CD4-positive, alpha-beta memory T cell (primary cell): ENCODE results near the gene LLGL1. TPM values are rescaled to one million over a fixed set of nuclear protein-coding genes. Genes with fewer than 3 reads are reported as not detected.

Experiments
- CTCF ChIA-PET: fragments of 350-600 bp; sonication (Branson Sonifier 250); formaldehyde crosslinking; loops from one replicate; lab custom pipeline; 2021; ENCODE audit warnings: inconsistent platforms; ENCODE audit not compliant: partially characterized antibody; lab: Charles Lee
- POLR2A ChIA-PET: fragments of 350-600 bp; sonication (Branson Sonifier 250); formaldehyde crosslinking; loops from one replicate; lab custom pipeline; 2021; ENCODE audit not compliant: partially characterized antibody; lab: Charles Lee
- DNase-seq, 5 donors: peaks; one replicate each; pipeline versions ENCODE4 v3.0.0 to v3.0.0-alpha.2; 2020 to 2022; ENCODE audit warnings: mixed read lengths in 1 of 5
- H3K27ac ChIP-seq: one replicate; pipeline ENCODE4 v1.7.0; 2013; ENCODE audit warnings: low read depth, low read length
- H3K27me3 ChIP-seq: 2 replicates; pipeline ENCODE4 v1.7.0; 2013; ENCODE audit warnings: mild to moderate bottlenecking, low read length, moderate library complexity; ENCODE audit not compliant: insufficient read depth
- H3K36me3 ChIP-seq: 2 replicates; pipeline ENCODE4 v1.7.0; 2013; ENCODE audit warnings: mild to moderate bottlenecking, low read length, moderate library complexity; ENCODE audit not compliant: insufficient read depth
- H3K4me1 ChIP-seq: 2 replicates; pipeline ENCODE4 v1.7.0; 2013; ENCODE audit warnings: mild to moderate bottlenecking, low read length, moderate library complexity; ENCODE audit not compliant: insufficient read depth
- H3K4me3 ChIP-seq, 2 donors: one replicate each; pipeline ENCODE4 v1.7.0; 2013; ENCODE audit warnings: low read length in 2 of 2, mild to moderate bottlenecking in 1 of 2
- H3K9me3 ChIP-seq, 2 donors: one replicate each; pipeline ENCODE4 v1.7.0; 2013; ENCODE audit warnings: low read length in 2 of 2, control low read depth in 1 of 2; ENCODE audit not compliant: control insufficient read depth in 1 of 2
- H3K27ac Mint-ChIP-seq, 7 donors: one replicate each; pipeline ENCODE4 v1.8.0; 2020 to 2021; ENCODE audit warnings: mixed read lengths in 7 of 7, mild to moderate bottlenecking in 6 of 7, inconsistent platforms in 3 of 7, moderate library complexity in 3 of 7
- H3K27me3 Mint-ChIP-seq, 2 donors: one replicate each; pipeline ENCODE4 v1.8.0; 2020 to 2021; ENCODE audit warnings: mixed read lengths in 2 of 2
- H3K36me3 Mint-ChIP-seq, 2 donors: one replicate each; pipeline ENCODE4 v1.8.0; 2020 to 2021; ENCODE audit warnings: mixed read lengths in 2 of 2, inconsistent platforms in 1 of 2, mild to moderate bottlenecking in 1 of 2
- H3K4me1 Mint-ChIP-seq, 4 donors: one replicate each; pipeline ENCODE4 v1.8.0; 2020 to 2021; ENCODE audit warnings: mixed read lengths in 4 of 4, mild to moderate bottlenecking in 1 of 4
- H3K4me3 Mint-ChIP-seq, 8 donors: one replicate each; pipeline ENCODE4 v1.8.0; 2020 to 2021; ENCODE audit warnings: mixed read lengths in 8 of 8, mild to moderate bottlenecking in 7 of 8, moderate library complexity in 6 of 8, inconsistent platforms in 3 of 8
- H3K9me3 Mint-ChIP-seq, 8 donors: one replicate each; pipeline ENCODE4 v1.8.0; 2020 to 2021; ENCODE audit warnings: mixed read lengths in 8 of 8, mild to moderate bottlenecking in 5 of 8, inconsistent platforms in 3 of 8, moderate library complexity in 1 of 8
- intact Hi-C: fragments of 100-400 bp; cut with micrococcal nuclease; formaldehyde crosslinking; loops from one replicate; pipeline ENCODE4 v1.15.1; 2023
- polyA plus RNA-seq, 2 donors: library from polyadenylated mRNA; unstranded; fragments of 300-500 nt; fragmentation: Illumina TruSeq; gene quantifications; one replicate each; pipeline ENCODE4 v1.2.3, GENCODE V29; 2021
- total RNA-seq, 2 experiments: library from RNA; stranded (reverse); gene quantifications; one replicate each; pipeline ENCODE4 v1.2.3, GENCODE V29; 2021

Gene LLGL1
- total and polyA plus RNA-seq, 4 experiments from 2014 or later, result 0.25 to 20.5 (median 10.6) TPM

- Histone ChIP-seq H3K4me1 (peaks cover 34% of the 10 kb centered on the region), H3K27me3 (no peaks in the 10 kb centered on the region), H3K36me3 (peaks cover 65% of the 10 kb centered on the region), H3K9me3 (no peaks in the 10 kb centered on the region), H3K4me3 (no peak overlapping the region), H3K27ac (no peak overlapping the region)
- Mint-ChIP-seq H3K27ac (peak overlapping the region in 2 of 7 donors; percentile 24 to 84), H3K36me3 (peaks cover 11 to 52% of the 10 kb centered on the region in 2 donors), H3K4me1 (peaks cover 10 to 40% (median 27%) of the 10 kb centered on the region in 4 donors), H3K27me3 (no peaks in the 10 kb centered on the region), H3K9me3 (no peaks in the 10 kb centered on the region), H3K4me3 (peak overlapping the region in 3 of 8 donors; percentile 20 to 46 (median 26))
- ChIA-PET CTCF (no interaction called here), POLR2A (interaction anchor here (1.6 kb wide), 1 partner anchor 71 kb away, joined by 4 read pairs; the partner anchor contains the start of gene ALKBH5)
- DNase-seq, result no peak
- intact Hi-C loops, result no loop called here
Observed at GRCh38 chr17:18254888-18255649, 29.6 kb downstream of the LLGL1 start.

GRCh38 chr17:18256351-18256750 is 30.9 kb downstream of the LLGL1 start:
- CTCF ChIA-PET, result no interaction called here
- POLR2A ChIA-PET, result interaction anchor here (0.9 to 1.6 kb wide), 2 partner anchors 31 to 72 kb away, joined by 4 to 5 read pairs; partner anchors contain the start of genes ALKBH5 and LLGL1
- peak overlapping the region; percentile 85 for H3K27ac ChIP-seq
- Mint-ChIP-seq H3K9me3 (no peaks in the 10 kb centered on the region), H3K27ac (peak overlapping the region in 4 of 7 donors; percentile 32 to 85 (median 74)), H3K4me3 (peak overlapping the region in 7 of 8 donors; percentile 26 to 97 (median 46)), H3K36me3 (peaks cover 0 to 43% of the 10 kb centered on the region in 2 donors), H3K27me3 (no peaks in the 10 kb centered on the region), H3K4me1 (peaks cover 12 to 45% (median 33%) of the 10 kb centered on the region in 4 donors)
- H3K4me3 ChIP-seq, result no peak overlapping the region
- H3K27me3 ChIP-seq, result no peaks in the 10 kb centered on the region
- no peaks in the 10 kb centered on the region for H3K9me3 ChIP-seq
- peaks cover 41% of the 10 kb centered on the region for H3K4me1 ChIP-seq
- no peak for DNase-seq
- peaks cover 53% of the 10 kb centered on the region for H3K36me3 ChIP-seq
- intact Hi-C loops, result no loop called here

- peak overlapping the region; percentile 97 for H3K4me3 Mint-ChIP-seq
- H3K36me3 Mint-ChIP-seq, result peaks cover 0 to 39% of the 10 kb centered on the region in 2 donors
- Histone ChIP-seq H3K36me3 (peaks cover 48% of the 10 kb centered on the region), H3K4me3 (peak overlapping the region in 1 of 2 donors; percentile 89), H3K27ac (peak overlapping the region; percentile 85), H3K4me1 (peaks cover 45% of the 10 kb centered on the region), H3K27me3 (no peaks in the 10 kb centered on the region), H3K9me3 (no peaks in the 10 kb centered on the region)
- H3K9me3 Mint-ChIP-seq, result no peaks in the 10 kb centered on the region
- ChIA-PET CTCF (no interaction called here), POLR2A (no interaction called here)
- intact Hi-C loops, result no loop called here
- no peaks in the 10 kb centered on the region for H3K27me3 Mint-ChIP-seq
- no peak for DNase-seq
- H3K4me1 Mint-ChIP-seq, result peaks cover 15 to 49% (median 36%) of the 10 kb centered on the region in 4 donors
- H3K27ac Mint-ChIP-seq, result peak overlapping the region; percentile 43 to 94 (median 83)
Observed at GRCh38 chr17:18256776-18257175, 31.3 kb downstream of the LLGL1 start.

GRCh38 chr17:18257268-18257981 is 32.0 kb downstream of the LLGL1 start:
- intact Hi-C loops, result no loop called here
- peaks cover 17 to 55% (median 39%) of the 10 kb centered on the region in 4 donors for H3K4me1 Mint-ChIP-seq
- Histone ChIP-seq H3K27ac (peak overlapping the region; percentile 85), H3K9me3 (no peaks in the 10 kb centered on the region), H3K36me3 (peaks cover 42% of the 10 kb centered on the region), H3K27me3 (no peaks in the 10 kb centered on the region), H3K4me1 (peaks cover 51% of the 10 kb centered on the region), H3K4me3 (peak overlapping the region; percentile 61 to 89)
- peak overlapping the region; percentile 97 for H3K4me3 Mint-ChIP-seq
- ChIA-PET CTCF (no interaction called here), POLR2A (no interaction called here)
- no peaks in the 10 kb centered on the region for H3K9me3 Mint-ChIP-seq
- H3K27ac Mint-ChIP-seq, result peak overlapping the region; percentile 83 to 97 (median 94)
- peak in 3 of 5 donors; percentile 12 to 54 (median 19) for DNase-seq
- H3K27me3 Mint-ChIP-seq, result no peaks in the 10 kb centered on the region
- peaks cover 0 to 36% of the 10 kb centered on the region in 2 donors for H3K36me3 Mint-ChIP-seq

GRCh38 chr17:18257982-18258355 is 32.5 kb downstream of the LLGL1 start:
- no peaks in the 10 kb centered on the region for H3K9me3 ChIP-seq
- CTCF ChIA-PET, result no interaction called here
- no peaks in the 10 kb centered on the region for H3K9me3 Mint-ChIP-seq
- H3K4me1 Mint-ChIP-seq, result peaks cover 17 to 58% (median 39%) of the 10 kb centered on the region in 4 donors
- peak overlapping the region; percentile 61 to 89 for H3K4me3 ChIP-seq
- peaks cover 0 to 33% of the 10 kb centered on the region in 2 donors for H3K36me3 Mint-ChIP-seq
- POLR2A ChIA-PET, result no interaction called here
- H3K36me3 ChIP-seq, result peaks cover 37% of the 10 kb centered on the region
- H3K27me3 Mint-ChIP-seq, result no peaks in the 10 kb centered on the region
- H3K27ac ChIP-seq, result peak overlapping the region; percentile 85
- H3K27me3 ChIP-seq, result no peaks in the 10 kb centered on the region
- intact Hi-C loops, result loop anchor here (1.0 kb wide), 1 partner anchor 10 kb away; no protein-coding TSS in a partner anchor
- H3K4me1 ChIP-seq, result peaks cover 54% of the 10 kb centered on the region
- DNase-seq, result peak; percentile 25 to 59 (median 32)
- H3K4me3 Mint-ChIP-seq, result peak overlapping the region; percentile 97
- H3K27ac Mint-ChIP-seq, result peak overlapping the region; percentile 83 to 97 (median 94)

GRCh38 chr17:18258356-18259038 is 33.1 kb downstream of the LLGL1 start, which contains the start of gene FLII:
FLII (minus strand) TSS chr17:18258738; CDS start chr17:18258690, 48 bp downstream.
- H3K27me3 ChIP-seq, result no peaks in the 10 kb centered on the region
- Mint-ChIP-seq H3K27me3 (no peaks in the 10 kb centered on the region), H3K27ac (peak within 1 kb of the TSS; percentile 89 to 97 (median 94)), H3K4me1 (peaks cover 17 to 58% (median 39%) of the 10 kb centered on the region in 4 donors), H3K4me3 (peak within 1 kb of the TSS; percentile 97), H3K9me3 (no peaks in the 10 kb centered on the region), H3K36me3 (peaks cover 4 to 32% of the 10 kb centered on the region in 2 donors)
- DNase-seq, result peak; percentile 43 to 59 (median 54)
- intact Hi-C loops, result loop anchor here (1.0 kb wide), 1 partner anchor 10 kb away; no protein-coding TSS in a partner anchor
- no peaks in the 10 kb centered on the region for H3K9me3 ChIP-seq
- POLR2A ChIA-PET, result interaction anchor here (0.8 to 3.5 kb wide), 4 partner anchors 33 to 75 kb away, joined by 3 to 31 read pairs (median 10); partner anchors contain the start of genes ALKBH5, LLGL1, SMCR8 and TOP3A
- CTCF ChIA-PET, result no interaction called here
- peaks cover 54% of the 10 kb centered on the region for H3K4me1 ChIP-seq
- H3K36me3 ChIP-seq, result peaks cover 37% of the 10 kb centered on the region
- peak within 1 kb of the TSS; percentile 61 to 91 for H3K4me3 ChIP-seq
- peak within 1 kb of the TSS; percentile 85 for H3K27ac ChIP-seq
